DMS153 (cell line): Measurements from ENCODE around the gene ALAD.
"Not testable (repeated sequence)": the region's sequence is repeated elsewhere in the genome, so short reads cannot be mapped to it uniquely, and the experiment has no call there.

Experiments used
- DNase-seq: peaks from one replicate; lab custom pipeline; 2025; lab: John Stamatoyannopoulos, UW

ALAD gene

DNA sequence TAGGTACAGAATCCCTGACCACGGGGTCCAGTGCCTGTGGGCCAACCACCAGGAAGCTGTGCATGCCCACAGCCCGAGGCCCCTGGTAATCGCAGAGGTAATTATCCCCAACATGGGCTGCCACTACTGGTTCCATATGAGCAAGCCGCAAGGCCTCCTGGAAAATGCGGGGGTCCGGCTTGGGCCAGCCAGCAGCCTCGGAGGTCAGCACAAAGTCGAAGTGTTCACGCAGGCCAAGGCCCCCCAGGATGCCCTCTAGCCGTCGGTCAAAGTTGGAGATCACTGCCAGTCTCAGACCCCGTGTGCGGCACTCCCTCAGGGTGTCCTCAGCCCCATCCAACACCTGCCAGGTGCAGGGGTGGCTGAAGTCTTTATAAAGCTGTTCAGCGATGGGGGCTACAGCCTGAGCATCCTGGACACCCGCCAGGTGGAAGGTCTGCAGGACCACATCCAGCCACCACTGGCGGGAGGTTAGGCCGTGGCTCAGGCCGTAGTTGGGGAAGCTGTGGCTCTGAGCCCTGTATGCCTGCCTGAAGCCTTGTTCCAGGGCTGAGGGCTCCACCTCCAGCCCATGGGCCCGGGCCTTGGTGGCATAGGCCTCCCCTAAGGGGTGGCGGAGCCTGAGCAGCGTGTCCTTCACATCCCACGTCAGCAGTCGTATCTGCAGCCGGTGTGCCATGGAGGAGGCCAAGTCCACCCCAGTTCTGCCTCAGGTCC is 27.2 kb downstream of the ALAD start:
- no peak for DNase-seq

DNA sequence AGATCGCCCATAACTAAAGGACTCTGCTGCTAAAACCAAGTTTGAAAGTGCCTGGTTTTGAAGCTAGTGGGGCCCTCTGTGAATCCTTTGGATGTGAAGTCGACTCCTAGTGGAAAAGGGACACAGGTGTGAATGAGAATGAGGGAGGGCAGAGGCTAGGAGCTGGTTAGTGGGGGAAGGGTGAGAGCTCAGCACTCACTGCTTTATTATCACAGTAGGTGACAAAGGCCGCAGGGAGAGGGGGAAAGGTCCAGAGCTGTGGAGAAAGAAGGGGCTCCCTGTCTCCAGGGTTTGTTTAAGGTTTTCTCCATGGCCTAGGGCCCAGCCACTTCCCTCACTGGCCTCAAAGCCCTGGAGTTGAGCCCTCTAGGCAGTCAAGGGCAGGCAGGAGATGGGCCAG is 27.8 kb downstream of the ALAD start:
- DNase-seq = no peak

DNA sequence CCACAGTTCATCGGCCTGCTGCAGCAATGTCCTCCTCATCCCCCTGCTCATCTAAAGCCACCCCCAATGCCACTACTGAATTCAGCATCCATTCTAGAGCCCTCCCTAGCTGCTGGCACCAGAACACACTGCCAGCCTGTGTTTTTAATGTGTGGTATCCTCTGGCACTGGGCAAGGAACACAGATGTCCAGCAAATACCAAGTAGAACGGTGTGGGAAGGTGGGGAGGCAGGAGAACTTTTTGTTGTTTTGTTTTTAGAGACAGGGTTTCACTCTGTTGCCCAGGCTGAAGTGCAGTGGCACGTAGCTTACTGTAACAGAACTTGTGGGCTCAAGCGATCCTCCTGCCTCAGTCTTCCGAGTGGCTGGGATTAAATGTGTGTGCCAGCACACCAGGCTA is 29.0 kb downstream of the ALAD start:
- no peak for DNase-seq

DNA sequence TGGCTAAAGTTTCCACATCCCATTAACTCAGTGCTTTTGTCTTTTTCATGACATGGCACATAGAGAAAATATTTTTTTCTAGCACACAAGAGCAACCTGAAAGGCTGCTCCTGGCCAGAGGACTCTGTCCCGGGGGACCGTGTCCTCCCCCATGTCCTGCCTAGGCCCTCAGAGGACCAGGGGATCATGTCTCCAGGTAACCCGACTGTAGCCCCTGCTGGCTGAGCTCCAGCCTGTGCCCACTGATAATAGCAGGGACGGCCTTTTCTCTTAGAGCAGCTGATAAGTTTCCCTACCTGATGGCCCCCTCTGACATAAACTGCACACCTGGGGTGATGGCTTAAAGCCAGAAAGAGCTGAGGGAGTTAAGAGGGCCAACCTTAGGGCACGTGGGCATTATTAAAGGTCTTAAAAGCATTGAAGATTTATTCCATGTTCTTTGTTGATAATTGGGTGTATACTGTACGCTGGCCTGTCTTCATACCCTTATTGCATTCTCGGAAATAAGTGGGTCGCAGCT is 30.2 kb downstream of the ALAD start:
- DNase-seq = no peak

DNA sequence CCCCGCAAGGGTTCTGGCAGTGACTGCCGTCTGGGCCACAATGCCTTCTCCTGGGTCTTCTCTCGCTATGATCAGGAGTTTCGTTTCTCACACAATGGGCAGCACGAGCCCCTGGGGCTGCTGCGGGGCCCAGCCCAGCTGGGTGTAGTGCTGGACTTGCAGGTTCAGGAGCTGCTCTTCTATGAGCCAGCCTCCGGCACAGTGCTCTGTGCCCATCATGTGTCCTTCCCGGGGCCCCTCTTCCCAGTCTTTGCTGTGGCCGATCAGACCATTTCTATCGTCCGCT is 31.3 kb downstream of the ALAD start:
- DNase-seq = no peak

DNA sequence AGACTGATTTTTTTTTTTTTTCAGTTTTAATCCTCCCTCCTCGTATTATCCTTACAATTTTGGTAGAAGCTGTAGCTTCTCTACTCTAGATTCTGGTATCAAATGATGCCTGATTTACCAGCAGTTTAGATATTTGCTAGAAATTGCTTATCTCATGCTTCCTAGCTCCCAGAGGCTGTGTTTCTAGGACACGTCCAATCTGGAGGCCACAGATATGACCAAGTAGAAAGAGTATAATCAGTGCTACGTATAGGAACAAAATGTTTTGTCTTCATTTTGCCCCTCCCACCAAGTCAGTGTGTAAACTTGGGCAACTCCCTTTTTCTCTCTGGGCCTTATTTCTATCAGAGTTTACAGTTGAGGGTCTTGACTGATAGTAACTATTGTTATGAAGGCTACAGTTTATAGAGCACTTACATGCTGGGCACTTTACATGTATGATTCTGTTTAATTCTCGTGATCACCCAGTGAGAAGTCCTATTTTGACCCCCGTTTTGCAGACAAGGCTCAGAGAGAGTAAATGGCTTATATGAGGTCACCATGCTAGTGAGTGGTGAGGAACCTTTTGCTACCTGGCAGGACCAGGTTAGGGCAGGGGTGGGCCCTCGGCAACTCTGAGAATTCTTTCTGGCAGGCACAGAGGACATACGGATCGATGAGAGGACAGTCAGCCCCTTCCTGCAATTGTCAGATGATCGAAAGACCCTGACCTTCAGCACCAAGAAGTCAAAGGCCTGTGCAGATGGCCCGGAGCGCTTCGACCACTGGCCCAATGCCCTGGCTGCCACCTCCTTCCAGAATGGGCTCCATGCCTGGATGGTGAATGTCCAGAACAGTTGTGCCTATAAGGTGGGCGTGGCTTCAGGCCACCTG is 31.9 kb downstream of the ALAD start:
- no peak for DNase-seq

DNA sequence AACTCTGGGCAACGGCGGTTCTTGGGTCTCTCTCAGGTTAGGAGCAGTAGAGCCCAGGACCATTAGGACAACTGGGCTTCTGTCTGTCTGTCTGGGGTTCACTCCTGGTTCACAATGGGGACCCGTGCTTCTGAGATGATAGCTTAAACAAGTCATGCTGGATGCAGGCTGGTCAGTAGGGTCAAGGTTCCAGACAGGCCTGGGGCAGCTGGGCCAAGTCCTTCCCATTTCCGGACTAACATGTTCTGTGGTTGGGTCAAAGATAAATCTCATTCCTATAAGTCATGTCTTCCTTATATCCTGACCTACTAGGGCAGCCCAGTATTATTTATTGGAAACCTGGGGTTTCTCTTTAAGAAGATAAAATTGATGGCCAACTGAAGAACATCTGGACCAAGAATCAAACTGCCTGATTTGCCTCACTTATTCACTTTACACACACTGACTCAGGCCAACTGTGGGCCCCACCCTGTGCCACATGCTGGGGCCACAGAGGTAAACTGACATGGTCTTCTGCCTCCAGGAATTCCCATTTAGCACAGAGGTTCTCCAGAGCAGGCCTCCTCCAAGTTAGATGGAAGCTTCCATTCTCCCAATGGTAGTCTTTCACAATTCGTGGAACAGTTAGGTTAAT is 32.6 kb downstream of the ALAD start:
- DNase-seq = no peak

DNA sequence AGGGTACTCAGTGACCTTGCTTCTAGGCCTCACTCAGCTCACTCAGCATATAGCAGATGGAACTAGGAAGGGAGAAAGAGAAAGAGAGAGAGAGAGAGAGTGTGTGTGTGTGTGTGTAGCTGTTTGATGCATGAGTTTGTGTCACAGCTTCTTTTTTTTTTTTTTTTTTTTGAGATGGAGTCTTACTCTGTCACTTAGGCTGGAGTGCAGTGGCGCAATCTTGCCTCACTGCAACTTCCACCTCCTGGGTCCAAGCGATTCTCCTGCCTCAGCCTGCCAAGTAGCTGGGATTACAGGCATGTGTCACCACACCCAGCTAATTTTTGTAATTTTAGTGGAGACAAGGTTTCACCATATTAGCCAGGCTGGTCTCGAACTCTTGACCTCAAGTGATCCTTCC is 35.4 kb downstream of the ALAD start:
- DNase-seq = not testable (repeated sequence)

DNA sequence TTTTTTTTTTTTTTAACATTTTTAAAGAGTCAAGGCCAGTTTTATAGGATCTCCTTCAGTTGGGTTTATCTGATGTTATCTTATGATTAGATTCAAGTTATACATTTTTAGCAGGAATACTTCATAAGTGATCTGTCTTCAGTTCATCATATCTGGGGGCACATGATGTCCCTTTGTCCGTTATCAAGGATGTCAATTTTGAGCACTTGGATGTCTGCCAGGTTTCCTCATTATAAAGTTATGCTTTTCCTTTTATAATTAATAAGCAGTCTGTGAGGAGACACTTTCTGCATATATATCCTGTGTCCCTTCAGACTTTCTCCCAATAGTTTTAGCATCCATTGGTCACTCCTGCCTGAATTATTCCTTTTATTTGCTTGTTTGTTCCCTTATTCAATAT is 36.1 kb downstream of the ALAD start:
- DNase-seq = no peak

DNA sequence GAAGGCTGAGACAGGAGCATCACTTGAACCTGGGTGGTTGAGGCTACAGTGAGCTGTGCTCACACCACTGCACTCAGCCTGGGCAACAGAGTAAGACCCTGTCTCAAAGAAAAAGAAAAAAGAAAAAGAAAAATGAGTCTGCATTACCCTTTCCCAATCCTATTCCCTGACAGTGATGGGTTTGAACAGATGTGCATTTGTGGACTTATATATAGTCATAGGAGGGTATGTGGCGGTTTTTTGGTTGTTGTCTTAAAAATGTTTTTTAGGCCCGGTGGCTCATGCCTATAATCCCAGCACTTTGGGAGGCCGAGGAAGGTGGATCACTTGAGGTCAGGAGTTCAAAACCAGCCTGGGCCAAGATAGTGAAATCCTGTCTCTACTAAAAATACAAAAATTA is 37.7 kb downstream of the ALAD start:
- no peak for DNase-seq

DNA sequence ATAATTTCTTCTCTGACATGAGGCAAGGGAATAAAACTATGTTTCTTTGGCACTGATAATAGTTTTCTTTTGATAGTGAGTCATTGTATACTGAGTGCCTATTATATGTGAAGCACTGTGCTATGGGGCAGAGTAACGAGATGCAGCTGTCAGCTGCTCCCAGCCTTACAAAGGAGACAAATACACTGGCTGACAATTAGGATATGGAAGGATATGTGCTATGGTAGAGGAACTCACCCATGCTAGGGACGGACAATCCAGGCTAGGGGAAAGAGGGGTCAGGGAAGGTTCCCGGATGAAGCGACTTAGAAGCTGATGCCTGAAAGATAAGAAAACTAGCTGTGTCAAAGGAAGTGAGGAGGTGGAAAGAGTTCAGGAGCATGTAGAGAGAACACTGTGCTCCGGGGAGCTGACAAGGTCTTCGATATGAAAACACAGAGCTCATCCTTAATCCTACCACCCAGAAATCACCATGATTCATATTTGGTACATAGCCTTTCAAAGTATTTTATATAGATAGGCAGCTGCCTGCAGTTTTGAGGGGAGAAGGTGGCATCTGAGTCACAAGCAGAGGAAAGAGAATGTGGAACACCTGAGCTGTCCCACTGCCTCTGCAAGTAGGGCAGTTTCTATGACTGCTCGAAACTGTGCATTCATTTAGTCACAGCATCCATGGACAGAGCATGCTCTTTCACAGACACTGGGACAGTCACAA is 39.6 kb downstream of the ALAD start:
- DNase-seq = no peak

DNA sequence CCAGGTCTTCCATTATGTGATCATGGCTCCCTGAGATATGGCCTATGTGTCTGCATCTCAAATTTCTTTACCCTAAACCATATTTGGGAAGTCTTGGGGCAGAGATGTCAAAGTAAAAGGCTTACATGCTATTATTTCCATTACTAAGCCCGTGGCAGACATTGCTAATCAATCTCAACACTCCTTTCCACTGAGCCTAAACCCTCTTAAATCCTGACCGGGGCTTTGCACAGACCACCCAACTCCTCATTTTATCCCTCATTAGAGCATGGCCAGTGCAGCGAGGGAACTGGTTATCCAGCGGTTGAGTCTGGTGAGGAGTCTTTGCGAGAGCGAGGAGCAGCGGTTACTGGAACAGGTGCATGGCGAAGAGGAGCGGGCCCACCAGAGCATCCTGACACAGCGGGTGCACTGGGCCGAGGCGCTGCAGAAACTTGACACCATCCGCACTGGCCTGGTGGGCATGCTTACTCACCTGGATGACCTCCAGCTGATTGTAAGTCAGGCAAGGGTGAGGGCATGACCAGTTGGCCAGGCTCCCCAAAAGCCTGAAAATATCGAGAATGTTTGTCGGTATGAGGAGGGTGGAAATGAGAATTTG is 40.7 kb downstream of the ALAD start:
- DNase-seq = no peak

DNA sequence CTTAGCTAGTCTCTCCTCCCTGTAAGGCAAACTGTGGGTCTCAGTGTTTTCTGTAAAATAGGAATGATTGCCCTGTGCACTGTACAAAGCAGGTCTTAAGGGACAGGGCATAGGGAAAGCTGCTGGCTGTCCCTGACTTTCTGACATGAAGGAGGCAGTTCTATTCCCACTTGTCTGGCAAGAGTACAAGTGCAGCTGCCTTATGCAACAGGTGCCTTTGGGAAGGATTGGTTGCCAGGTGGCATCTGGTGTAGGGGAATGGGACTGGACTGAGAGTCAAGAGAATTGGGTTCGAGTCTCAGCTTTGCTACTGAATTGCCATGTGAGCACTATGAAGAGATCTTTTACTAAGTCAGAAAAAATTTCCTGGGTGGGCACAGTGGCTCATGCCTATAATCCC is 41.7 kb downstream of the ALAD start:
- no peak for DNase-seq

DNA sequence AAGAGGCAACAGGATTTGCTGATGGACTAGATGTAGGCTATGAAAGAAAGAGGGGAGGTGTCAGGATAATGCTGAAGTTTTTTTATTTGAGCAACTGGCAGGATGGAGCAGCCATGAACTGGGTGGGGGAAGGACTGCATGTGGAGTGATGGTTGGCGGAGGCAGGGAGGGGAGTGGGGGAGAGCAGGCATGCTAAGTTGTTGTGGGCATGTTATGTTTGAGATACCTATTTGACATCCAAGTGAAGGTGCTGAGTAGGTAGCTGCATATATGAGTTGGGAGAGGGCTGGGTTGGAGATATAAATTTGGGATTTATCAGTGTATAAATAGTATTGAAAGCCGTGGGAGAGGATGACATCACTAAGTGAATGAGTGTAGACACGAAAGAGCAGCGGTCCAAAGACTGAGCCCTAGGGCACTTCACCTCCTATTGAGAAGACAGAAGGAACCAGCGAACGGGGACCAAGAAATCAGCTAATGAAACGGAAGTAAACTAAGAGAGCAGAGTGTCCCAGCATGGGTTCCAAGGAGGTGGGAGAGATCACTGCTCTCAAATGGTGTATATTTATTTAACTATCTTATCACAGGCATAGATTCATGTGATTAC is 44.3 kb downstream of the ALAD start:
- DNase-seq = no peak

DNA sequence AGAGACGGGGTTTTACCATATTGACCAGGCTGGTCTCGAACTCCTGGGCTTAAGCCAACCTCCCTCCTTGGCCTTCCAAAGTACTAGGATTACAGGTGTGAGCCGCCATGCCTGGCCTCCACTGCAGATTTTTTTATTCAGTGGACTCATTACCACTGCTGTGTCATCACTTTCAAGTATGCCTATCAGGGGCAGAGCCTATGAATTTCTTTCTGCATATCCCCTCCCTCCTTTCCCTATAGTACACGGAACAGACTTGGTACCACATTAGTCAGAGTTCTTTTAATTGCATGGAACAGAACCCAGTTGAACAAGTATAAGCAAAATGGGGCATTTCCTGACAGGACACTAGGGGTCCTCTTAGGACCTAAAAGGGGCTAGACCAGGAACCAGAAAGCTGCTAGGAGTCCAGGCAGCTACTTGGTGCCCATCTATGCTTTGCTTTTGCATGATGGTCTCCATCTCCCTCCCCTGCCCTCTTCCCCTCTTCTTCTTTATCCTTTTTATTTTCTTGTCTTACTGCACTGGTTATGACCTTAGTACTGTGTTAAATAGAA is 46.0 kb downstream of the ALAD start:
- no peak for DNase-seq

DNA sequence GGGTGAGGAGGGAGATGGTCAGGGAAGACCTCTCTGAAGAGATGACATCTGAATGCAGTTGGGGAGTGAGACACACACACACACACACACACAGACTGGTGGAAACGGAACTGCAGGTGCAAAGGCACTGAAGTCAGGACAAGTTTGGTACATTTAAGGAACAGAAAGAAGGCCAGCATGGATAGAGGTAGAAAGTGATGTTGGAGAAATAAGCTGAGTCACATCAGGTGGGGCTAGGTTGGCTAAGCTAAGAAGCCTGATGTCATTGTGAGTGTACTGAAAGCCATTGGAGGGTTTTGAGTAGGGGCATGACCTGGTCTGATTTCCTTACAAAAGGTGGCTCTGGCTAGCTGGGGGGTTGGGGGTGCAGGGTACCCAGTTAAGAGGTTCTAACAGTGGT is 48.7 kb downstream of the ALAD start:
- no peak for DNase-seq

DNA sequence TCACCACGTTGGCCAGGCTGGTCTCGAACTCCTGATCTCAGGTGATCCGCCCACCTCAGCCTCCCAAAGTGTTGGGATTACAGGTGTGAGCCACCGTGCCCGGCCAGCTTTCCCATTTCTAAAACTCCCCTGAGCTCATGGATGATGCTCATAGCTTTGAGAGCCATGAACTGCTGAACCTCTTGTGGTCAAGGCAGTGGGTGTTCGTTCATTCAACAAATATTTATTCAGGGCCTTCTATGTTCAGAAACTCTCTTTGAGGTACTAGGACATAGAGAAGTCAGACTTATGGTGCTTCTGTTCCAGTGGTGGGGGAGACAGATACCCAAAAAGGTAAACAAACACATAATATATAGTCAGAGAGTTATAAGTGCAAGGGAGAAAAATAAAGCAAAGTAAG is 49.1 kb downstream of the ALAD start:
- no peak for DNase-seq

DNA sequence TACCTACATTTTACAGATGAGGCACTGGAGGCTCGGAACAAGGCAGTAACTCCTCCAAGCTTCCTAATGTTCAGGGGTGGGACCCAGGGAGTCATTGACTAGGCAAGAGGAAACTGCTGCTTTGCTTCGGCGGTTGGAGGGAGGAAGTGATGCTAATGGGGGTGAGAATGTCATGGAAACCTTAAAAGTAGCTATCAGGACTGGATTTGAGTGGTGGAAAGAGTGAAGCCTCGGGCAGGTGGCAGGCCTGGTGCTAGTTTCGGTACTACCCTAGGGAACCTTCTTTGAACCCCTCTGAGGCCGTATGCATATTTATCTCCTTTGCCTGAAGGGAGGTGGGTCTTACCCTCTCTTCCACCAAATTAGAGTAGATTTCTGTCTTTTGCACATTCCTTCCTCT is 50.1 kb downstream of the ALAD start:
- DNase-seq = no peak

DNA sequence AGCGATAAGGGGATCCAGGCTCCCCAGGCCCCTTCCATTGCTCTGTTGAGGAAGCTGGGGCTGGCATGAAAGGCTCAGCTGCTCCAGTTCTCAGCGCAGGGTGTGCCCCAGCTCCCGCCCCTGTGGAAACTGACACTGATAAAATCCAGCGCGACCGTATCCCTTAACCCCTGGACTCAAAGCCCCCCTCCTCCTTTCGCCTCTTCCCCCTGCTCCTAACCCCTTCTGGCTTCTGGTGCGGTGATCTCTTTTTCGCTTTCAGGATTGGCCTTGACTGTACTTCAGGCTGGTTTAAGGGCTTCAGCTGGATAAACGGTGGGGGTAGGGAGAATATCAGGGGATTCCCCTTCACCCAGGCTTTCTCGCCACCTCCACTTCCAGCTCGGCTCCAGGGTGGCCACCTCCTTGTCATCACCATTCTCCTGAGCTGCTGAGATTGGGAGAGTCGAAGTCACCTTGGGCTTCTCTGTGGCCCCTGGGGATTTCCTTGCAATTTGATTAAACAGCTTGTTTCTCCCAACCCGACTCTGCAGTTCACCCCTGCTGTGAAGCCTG is 50.9 kb downstream of the ALAD start:
- DNase-seq = no peak

DNA sequence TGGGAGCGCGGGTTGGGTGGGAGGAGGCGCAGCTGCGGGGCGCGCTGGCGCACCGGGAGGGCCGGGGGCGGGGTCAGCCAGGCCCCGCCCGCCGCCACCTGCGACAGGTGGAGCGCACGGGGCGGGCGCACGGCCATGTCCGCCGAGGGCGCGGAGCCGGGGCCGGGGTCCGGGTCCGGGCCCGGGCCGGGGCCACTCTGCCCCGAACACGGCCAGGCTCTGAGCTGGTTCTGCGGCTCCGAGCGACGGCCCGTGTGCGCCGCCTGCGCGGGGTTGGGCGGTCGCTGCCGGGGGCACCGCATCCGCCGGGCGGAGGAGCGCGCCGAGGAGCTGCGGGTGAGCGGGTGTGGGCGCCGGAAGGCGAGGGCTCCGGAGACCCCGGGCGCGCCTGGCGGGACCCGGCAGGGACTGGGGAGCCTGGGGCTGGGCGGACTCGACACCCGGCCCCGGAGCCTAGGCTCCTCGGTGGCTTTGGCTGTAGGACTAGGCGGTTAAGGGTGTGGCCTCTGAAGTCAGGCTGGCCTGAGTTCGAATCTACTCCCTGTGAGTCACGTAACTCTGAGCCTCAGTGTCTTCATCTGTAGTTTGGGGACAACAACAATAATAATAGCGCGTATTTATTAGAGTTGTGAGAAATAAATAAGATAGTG is 51.5 kb downstream of the ALAD start, which contains the start of gene BSPRY:
Gene BSPRY, plus strand, starts transcription at position 97 of the 650 bp plus-strand sequence. Its CDS starts 39 bp downstream, at position 136.
- no peak for DNase-seq
